NCI-H1694 treated with DMSO at 0.1 percent for 48 hours (cell line): ENCODE measurements around the gene SGCA.

ENCODE experiments used
- DNase-seq: peaks from one replicate; lab custom pipeline; 2025; lab: John Stamatoyannopoulos, UW

SGCA gene

DNA sequence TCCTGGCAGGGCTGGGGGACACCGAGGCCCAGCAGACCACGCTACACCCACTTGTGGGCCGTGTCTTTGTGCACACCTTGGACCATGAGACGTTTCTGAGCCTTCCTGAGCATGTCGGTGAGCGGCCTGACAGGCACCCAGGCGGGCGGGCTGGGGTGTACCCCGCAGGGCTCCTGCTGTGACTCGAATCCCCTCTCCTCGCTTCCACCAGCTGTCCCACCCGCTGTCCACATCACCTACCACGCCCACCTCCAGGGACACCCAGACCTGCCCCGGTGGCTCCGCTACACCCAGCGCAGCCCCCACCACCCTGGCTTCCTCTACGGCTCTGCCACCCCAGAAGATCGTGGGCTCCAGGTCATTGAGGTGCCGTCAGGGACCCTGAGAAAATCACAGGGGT is 1.6 kb downstream of the SGCA start:
- DNase-seq: no peak

DNA sequence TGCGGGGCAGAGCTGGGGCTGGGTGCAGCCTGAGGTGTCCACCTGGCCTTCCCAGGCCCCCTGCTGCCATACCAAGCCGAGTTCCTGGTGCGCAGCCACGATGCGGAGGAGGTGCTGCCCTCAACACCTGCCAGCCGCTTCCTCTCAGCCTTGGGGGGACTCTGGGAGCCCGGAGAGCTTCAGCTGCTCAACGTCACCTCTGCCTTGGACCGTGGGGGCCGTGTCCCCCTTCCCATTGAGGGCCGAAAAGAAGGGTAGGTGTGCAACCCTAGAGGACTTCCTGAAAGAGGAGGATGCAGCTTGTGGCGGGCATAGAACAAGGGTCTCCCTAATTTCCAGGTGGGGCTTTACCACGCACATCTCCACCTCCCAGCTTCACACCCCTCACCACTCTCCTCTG is 2.5 kb downstream of the SGCA start:
- no peak for DNase-seq

DNA sequence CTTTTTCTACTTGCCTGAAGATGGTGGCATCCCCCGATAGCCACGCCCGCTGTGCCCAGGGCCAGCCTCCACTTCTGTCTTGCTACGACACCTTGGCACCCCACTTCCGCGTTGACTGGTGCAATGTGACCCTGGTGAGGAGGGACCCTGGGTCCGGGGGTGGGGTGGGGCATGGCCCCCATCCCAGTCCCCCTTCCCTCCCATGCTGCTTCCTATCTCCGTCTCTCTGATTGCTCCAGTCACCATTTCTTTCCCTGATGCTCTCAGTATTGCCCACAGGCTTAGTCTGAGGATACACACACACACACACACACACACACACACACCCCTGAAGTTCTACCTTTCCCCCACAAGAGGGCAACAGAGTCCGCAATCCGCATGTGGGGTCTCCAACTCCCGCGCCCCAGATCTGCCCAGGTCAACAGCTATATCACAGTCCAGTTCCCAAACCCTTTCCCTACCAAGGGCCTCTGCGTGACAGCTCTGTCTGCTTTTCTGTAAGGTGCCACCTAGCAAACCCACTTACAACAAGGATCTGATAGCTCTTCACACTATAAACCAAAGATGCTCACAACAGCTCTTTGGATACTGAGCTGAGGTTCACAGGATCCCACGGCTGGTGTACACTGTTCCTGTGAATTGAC is 3.4 kb downstream of the SGCA start:
- peak; percentile 65 for DNase-seq

DNA sequence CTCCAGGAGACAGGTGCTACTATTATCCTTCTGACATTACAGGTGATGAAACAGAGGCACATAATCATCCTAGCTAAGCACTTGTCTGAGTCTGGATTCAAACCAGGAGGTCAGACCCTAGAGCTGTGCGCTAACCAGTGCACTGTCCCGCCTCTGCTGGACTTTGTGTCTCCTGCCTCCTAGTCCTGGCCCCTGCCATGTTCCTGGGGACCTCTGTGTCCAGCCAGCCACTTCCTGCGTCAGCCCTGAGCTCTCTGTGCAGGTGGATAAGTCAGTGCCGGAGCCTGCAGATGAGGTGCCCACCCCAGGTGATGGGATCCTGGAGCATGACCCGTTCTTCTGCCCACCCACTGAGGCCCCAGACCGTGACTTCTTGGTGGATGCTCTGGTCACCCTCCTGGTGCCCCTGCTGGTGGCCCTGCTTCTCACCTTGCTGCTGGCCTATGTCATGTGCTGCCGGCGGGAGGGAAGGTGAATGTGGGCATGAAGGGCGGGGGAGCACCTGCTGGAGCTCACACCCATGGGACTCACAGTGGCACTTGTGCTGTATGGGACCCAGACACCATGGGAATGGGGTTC is 4.2 kb downstream of the SGCA start:
- no peak for DNase-seq

DNA sequence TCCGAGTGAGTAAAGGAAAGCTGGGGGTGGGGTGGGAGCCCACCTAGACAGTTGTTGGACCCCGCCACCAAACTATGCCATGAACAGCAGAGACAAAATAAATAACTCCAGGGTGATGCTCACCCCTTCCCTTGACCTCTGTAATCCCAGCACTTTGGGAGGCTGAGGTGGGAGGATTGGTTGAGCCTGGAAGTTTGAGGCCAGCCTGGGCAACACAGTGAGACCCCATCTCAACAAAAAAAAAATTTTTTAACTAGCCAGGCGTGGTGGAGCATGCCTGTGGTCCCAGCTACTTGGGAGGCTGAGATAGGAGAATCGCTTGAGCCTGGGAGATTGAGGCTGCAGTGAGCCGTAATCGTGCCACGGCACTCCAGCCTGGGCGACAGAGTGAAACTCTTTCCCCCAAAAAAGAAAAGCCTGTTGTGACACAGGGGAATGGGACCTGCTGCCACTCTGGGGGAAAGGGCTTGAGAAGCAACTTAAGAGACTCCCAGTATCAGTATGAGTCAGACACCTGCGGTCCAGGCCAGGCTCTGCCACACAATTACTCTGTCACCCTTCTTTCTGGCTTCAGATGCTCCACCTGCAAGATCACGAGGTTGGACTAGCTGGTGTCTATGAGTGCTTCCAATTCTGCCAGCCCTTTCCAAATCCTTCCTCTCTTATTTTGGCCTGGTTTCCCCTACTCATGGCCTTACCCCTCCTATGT is 5.0 kb downstream of the SGCA start:
- no peak for DNase-seq

DNA sequence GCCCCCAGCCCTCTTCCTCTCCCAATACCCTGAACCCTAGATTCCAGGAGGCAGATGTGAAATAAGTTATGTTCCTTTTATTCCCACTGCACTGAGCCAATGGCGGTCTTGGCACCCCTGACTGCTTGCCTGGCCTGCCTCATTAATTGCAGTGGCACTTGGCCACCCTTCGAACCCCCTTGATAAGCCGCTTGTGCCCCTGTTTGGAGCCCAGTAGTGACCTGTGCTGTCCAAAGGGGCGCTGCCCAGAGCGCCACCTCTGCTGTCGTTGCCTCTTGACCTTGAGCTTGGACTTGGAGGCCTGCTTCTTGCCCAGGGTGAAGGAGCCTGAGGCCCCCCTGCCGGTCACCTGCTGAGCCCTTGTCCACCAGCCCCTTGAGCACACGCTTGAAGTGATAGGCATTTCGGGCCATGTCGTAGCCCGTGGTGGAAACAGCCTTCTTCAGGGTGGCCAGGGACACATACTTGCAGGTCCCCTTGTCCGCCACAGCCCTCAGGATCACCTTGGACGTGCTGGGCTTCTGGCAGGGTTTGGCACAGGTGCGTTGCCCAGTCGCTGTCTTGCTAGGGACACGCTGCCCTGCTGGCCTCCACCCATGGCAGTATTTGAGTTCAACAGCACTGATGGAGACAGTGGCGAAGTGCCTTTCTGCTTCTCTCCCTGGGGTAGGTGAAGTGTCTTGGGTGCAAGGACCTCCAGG is 5.7 kb downstream of the SGCA start:
- no peak for DNase-seq

DNA sequence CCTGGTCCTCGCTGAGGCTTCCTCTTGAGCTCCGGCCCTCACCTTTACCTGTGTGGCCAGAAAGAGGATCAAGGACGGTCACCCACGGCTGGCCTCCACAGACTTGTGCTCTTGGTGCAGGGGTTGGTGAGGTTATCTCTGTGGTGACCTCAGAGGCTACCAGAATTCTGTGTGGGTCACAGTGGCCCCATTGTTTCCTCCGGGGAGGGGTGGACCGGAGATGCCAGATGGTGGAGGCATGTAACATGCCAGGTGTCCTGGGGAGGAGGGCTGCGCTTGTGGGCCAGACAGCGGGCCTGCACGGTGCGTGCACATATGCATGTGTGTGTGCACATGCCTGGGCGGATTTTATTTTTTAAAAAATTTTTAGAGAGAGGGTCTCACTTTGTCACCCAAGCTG is 6.3 kb downstream of the SGCA start:
- DNase-seq: no peak

DNA sequence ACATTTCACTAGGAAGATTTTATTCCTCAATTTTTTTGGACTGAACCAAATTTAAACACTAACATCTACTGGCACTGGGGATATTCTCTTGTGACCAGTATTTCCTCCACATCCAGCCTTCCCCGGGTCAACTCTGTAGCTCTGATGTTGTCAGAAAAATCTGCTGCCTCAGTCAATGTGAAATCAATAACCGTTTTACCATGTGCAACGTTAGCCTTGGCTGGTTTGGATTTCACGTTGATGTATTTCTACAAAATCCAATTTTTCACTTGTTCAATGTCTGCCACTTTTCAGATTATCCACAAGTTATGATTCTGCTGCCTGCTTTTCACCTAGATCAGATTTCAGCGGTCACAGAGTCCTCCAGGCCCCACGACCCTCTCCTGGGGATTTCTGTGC is 7.1 kb downstream of the SGCA start:
- no peak for DNase-seq

DNA sequence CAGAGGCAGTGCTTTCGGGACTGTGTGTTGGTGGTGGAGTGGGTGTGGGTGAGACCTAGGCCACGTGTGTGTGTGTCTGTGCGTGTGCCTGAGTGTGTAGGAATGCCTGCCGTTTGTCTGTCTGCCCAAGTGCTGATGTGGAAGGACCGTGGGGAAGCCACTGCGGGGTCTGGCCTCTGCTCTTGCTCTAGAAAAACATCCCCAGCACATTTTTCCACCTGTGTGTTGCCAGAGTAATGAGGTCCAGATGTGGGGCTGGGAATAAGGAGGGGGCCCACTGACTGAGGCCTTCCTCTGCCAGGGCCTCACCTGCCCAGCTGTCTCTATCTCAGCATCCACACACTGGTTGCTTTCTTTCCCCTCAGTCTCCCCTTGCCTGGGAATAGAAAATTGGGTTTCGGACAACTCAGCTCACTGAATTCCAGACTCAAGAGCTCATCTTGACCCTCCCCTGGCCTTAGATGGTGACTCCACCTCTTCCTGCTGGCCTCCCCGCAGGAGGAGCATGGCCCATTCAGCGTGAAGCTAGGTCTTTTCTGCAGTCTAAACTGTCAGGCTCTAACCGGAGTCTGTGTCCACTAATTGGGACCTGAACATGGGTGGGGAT is 7.6 kb downstream of the SGCA start:
- DNase-seq: no peak

DNA sequence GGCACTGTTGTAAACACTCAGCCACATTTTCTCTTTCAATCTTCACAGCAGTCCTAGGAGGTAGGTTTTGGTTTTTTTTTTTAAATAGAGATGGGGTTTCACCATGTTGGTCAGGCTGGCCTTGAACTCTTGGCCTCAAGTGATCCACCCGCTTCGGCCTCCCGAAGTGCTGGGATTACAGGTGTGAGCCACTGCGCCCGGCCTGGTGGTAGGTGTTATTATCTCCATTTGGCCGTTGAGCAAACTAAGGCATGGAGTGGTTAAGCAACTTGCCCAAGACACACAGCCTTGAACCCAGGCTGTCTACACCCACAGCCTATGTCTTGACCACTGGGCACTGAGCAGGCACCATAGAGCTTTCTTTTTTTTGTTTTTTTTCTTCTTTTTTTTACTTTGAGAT is 8.6 kb downstream of the SGCA start:
- DNase-seq: no peak

DNA sequence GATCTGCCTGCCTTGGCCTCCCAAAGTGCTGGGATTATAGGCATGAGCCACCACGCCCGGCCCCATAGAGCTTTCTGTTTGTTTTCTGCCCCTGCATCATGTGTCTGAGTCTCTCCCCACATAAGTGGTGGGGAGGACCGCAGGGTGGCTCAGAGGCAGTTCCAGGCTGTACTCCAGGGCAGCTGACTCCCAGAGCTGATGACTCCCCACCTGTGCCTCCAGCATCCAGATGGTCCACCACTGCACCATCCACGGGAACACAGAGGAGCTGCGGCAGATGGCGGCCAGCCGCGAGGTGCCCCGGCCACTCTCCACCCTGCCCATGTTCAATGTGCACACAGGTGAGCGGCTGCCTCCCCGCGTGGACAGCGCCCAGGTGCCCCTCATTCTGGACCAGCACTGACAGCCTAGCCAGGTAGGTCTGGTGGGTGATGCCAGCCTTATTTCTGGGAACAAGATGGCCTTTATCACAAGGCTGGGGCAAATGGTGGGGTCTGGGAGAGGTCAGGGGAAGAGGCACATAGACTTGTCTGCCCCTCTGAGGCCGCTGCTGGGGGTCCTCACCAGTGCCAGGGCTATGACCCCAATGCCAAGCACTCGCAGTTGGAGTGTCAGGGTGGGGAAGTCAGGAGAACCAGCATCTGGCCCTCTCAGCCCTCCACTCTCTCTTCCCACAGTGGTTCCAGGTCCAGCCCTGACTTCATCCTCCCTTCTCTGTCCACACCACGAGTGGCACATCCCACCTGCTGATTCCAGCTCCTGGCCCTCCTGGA is 9.4 kb downstream of the SGCA start:
- no peak for DNase-seq

DNA sequence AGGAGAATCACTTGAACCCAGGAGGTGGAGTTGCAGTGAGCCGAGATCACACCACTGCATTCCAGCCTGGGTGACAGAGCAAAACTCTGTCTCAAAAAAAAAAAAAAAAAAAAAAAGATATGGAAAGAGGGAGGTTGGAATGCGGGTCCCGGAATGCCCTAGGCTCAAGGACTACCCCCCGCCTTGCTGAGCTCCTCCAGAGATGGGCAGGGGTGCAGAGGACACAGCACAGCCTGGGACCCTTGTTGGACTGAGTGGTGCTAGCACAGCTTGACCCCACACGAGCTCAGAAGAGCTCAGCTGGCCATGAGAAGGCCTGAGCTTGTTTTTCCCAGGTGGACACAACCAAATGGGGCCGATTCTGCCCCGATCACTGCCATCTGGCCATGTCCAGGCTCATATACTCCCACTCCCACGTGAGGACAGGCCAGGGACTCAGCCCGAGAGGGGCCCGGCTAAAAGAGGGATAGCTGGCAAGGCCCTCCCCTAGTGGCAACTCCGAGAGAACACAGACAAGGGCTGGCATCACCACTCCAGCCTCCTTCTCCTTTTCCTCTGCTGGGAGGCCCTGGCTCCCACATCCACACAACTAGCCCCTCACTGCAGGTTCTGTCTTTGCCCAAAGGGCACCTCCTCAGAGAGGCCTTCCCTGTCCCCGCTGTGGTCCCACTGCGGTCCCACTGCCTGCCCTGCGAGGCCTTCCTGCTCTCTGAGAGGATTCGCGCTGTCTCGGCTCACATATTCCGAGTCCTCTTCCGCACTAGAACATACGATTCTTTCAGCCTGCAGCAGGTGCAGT is 11.0 kb downstream of the SGCA start:
- no peak for DNase-seq

DNA sequence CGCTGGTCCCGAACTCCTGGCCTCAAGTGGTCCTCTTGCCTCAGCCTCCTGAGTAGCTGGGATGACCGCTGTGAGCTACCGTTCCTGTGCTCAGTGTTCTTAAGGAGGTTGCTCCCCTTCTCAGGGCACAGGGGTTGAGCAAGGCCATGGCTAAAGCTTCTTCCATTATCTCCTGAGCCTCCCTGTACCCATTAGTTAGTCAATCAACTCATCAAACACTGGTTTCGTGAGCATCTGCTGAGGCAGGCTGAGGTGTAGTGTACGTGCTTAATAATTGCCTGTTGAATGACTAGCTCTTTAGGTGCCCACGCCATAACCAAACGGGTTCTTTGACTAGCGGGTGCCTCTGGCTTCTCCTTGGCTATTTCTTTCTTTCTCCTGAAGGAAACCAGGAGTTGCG is 11.7 kb downstream of the SGCA start:
- DNase-seq: no peak

DNA sequence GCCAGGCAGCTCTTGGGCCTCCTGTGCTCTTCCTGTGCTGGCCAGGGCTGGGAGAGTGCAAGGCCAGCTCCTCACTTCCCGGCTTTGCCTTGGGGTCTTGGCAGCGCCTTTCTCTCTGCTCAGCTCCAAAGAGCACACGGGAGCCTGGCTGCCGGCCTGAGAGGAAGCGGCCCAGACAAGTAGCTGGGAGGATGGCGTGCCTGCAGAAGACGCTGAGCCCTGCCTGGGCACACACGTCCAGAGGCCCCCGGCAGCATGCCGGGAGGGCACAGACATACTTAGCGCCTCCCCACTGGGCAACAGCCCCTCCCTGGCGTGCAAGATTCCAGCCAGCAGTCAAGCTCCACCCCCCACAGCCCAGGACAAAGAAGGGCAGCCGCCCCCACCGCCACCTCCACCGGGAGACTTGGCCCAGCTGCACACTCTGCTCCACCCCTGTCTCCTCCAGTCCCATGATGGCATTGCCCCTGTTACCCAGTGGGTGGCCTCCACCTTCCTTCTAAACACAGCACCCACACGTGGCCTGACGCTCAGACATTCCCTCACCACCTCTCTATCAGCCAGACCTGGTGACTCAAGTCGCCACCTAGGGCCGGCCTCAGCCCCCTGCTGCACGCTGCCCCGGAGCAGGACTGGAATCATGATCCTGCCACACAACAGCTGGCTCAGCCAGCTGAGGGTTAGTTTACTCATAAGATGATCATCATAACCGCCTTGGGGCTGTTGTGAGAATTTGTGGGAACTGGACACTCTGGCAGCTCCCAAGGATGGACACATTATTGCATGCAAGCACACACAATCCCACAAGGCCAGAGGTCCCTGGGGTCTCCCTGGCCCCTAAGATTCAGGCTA is 12.4 kb downstream of the SGCA start:
- no peak for DNase-seq

DNA sequence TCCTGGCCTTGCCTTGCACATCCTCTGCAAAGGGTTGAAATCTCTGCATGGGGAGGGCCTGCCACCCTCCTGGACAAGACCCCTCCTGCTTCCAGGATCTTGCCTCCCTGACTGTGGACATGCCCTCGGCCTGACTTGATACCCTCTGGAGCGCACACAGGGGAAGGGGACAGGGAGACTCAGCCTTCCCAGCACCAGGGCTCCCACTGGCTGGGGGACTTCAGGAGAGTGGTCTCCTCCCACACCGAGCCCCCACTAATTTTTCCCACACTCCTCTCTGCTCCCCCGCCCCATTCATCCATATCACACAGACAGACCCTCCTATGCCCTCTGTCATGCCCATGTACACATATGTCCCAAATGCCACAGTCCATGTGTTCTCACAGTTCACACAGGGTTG is 14.3 kb downstream of the SGCA start:
- no peak for DNase-seq

DNA sequence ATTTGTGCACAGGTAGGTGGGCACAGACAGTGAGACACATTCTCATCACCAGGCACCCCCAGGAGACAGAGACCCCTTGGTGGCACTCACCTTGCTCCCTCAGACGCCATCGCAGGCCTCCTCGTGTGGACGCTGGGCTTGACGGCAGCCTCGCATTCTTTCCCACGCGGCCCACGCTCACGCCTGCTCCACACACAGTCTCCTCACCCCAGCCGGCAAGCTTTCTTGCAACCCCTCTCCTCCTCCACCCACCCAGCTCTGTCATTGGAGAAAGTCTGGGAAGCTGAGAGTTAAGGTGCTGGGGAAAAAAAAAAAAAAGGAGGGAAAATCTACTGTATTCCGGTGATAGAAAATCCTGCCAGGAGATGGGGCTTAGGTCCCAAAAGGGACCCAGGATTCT is 14.8 kb downstream of the SGCA start:
- DNase-seq: no peak

DNA sequence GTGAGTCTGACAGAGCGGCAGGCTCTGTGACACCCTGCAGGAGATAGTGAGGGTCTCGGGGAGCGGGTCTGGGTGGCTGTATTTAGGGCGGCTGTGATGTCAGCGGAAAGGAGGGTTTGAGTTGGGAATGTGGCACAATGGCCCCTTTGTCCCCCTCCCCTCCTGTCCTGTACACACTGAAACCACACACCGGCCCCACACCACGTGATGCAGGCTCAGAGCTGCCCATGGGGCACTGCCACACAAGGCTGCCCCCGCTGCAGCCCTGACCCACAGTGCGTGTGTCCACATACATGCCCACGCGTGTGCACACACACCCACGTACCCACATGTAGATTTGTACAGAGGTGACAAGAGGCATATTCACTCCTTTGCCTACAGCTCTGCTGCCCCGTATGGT is 15.3 kb downstream of the SGCA start:
- no peak for DNase-seq

DNA sequence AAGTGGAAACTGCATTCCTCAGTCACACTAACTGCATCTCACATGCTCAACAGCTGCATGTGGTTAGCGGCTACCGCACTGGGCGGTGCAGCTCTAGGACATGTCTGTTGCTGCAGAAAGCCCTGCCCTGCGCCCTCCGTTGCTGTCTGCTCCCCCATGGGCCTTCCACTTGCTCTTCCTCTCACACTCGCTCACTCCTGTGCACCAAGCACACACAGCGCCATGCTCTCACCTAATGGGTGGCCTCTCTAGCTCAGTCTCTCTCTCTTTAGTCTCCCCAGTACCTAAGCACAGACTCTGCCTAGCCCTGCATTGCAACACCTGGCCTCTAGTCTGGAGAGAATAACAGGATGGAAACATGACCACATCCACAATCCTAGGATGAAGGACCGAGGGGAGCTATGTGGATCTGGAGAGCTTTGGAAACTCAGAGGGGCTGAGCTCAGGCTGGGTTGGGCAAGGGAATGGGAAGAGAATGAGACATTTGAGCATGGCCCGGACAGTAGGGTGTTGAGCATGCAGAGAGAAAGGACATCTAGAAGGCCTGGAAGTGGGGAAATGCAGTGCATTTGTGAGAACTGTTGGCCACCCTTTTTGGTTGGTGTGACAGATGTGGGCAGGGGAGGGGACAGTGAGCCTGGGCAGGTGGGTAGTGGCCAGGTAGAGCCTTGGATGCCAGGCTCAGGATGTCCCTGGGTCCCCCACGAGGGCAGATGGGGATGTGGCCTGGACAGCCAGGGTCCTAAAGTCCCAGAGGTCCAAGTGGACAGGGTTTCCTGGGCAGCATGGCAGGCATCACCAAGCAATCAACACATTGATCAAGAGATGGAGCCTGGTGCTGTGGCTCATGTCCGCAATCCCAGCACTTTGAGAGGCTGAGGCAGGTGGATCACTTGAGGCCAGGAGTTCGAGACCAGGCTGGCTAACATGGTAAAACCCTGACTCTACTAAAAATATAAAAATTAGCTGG is 16.1 kb downstream of the SGCA start:
- DNase-seq: no peak
